Prostate gland (tissue), 2 donors: ENCODE measurements around the gene FRMPD1.

ENCODE experiments used
- CTCF ChIP-seq, 4 experiments: fragments of 200-600 bp in 2 of 4; fragments of 450-650 bp in 2 of 4; sonication (generic) in 2 of 4; IDR thresholded peaks; 1 replicate in 3 of 4; 2 replicates in 1 of 4; pipeline ENCODE4 v1.5.1; 2016 to 2019; ENCODE audit warnings: antibody characterized with exemption in 4 of 4, mild to moderate bottlenecking in 2 of 4, moderate library complexity in 2 of 4
- POLR2AphosphoS5 ChIP-seq: sonication (generic); formaldehyde crosslinking; IDR thresholded peaks from one replicate; pipeline ENCODE4 v1.6.1; 2017; ENCODE audit warnings: antibody characterized with exemption

- TF ChIP-seq POLR2AphosphoS5, result no peak
- TF ChIP-seq CTCF (IDR thresholded peaks at IDR 0.05), result no peak
Observed at GRCh38 chr9:37769306-37769705, 118.6 kb downstream of the FRMPD1 start.
